Measurements from ENCODE around the gene CD177.
"Not testable (repeated sequence)": the region's sequence is repeated elsewhere in the genome, so short reads cannot be mapped to it uniquely, and the experiment has no call there.

Gene CD177

GRCh38 chr19:43332058-43332922, 21.2 kb upstream of the CD177 start:
- FAIRE-seq = no peak

- FAIRE-seq = not testable (repeated sequence)
These were observed 17.0 kb upstream of the CD177 start for GRCh38 chr19:43336508-43336907.

- FAIRE-seq = no peak
These were observed 15.7 kb upstream of the CD177 start for GRCh38 chr19:43337737-43338136.

DNA sequence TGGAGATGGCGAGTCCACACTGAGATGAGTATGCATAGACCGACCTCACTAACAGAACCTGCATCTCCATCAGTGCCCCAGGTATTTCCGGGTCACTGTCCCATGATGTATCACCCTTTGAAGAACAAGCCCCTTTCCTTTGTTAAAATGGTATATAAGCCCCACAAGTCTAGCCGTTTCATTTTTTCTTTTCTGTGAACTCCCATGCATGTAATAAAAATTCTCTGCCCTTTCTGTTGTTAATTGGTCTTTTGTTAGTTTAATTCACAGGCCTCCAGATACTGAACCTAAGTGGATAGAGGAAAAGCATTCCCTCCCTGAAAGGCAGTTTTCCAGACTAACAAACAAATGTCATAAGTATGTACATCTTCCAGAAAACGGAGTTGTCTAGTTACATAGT, 15.0 kb upstream of the CD177 start:
- FAIRE-seq = no peak

GRCh38 chr19:43339243-43339930, 14.1 kb upstream of the CD177 start:
- FAIRE-seq = not testable (repeated sequence)

DNA sequence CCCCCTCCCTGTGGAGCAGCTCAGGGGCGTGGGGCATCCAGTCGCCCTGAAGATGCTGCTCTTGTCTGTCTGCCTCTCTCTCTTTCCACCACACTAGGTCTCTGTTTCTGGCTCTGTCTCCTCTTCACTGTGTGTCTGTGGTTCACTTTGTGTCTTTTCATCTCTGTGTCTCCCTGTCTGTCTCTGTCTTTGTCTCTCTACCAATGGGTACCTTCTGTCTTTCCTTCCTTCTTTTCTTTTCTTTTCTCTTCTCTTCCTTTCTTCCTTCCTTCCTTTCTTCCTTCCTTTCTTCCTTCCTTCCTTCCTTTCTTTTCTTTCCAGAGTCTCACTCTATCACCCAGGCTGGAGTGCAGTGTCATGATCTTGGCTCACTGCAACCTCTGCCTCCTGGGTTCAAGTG, 13.4 kb upstream of the CD177 start:
- FAIRE-seq = not testable (repeated sequence)

DNA sequence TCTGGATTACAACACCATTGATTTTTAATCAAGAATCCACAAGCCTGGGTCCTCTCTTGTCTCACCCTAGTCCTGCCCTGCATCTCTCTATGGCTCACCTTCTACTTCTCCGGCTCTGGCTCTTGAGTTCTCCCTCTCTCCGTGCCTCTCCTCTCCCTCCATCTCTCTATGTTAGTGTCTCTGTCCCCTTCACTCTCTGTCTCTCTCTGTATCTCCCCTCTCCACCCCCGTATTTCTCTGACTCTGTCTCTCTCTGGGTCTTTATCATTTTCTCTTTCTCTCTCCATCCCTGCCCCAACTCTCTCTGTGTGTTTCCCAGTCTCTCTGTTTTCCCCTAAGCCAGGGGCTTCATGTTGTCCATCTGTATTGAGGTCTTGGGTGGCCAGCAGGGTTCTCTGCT, 12.4 kb upstream of the CD177 start:
- FAIRE-seq = not testable (repeated sequence)

DNA sequence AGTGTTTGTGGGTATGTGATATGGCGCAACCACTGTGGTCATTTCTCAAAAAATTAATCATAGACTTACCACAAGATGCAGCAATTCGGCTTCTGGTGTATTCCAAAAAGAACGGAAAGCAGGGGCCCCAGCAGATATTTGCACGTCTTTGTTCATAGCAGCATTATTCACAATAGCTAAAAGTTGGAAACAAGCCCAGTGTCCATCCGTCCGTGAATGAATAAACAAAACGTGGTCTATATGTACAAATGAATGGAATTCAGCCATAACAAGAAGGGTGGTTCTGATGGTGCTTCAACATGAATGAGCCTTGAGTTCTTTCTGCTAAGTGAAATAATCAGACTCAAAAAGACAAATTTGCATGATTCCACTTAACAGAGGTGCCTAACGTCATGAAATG, 11.4 kb upstream of the CD177 start:
- FAIRE-seq = not testable (repeated sequence)

GRCh38 chr19:43344347-43344925, 9.1 kb upstream of the CD177 start:
- FAIRE-seq = not testable (repeated sequence)

DNA sequence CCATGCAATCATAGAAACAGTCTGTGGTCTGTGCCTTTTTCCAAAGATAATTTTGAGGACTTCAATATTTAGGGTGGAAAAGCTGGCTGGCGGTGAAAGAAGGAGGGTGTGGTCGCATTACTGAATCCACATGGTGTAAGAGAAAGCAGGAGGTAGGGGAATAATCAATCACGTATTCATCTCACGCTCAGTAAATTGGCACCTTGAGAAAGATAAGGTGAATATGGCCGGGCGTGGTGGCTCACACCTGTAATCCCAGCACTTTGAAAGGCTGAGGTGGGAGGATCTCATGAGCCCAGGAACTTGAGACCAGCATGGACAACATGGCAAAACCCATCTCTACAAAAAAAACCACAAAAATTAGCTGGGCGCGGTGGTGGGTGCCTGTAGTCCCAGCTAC, 3.7 kb upstream of the CD177 start:
- FAIRE-seq = not testable (repeated sequence)

DNA sequence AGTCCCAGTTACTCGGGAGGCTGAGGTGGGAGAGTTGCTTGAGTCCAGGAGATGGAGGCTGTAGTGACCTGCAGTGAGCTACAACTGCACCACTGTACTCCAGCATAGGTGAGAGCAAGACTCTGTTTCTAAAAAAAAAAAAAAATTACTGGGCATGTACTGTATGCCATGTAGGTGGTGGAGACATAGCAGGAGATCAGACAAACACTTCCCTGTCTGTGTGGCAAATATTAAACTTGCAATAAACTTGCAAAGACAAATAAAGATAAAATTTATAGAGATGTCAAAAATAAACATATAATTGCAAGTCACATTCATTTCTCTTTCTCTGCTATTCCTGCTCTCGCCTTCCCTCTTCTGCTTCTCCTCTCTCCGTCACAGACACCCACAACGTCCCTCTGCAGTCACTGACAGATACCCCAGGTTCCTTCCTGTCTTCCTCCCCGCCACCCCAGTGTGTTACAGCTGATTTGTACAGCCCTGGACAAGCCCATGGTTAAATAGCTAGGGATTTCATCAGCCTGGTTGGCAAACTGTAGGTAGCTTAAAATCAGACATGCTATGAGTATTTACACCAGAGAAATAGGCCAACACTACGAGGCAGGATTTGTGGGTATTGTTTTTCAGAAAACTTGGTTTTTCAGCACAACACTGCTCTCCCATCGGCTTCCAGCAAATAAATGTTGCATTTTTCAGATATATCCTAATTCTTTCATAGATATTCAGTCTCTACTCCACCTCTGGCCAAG, 1.3 kb upstream of the CD177 start:
- FAIRE-seq = no peak

DNA sequence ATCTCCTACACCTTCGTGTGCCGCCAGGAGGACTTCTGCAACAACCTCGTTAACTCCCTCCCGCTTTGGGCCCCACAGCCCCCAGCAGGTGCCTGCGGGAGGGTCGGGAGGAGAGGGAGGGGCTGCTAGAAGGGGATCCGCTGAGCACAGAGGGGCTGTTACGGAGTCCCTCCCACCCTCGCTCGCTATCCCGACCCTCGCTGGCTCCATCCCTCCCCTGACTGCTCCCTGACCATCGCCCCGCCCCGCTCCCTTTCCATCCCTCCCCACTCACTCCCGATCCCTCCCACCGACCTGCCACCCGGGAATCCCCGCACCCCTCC, 780 bp downstream of the CD177 start:
- FAIRE-seq = no peak

- FAIRE-seq = not testable (repeated sequence)
These were observed 3.3 kb downstream of the CD177 start for GRCh38 chr19:43356749-43357148.

- no peak for FAIRE-seq
These were observed 8.7 kb downstream of the CD177 start for GRCh38 chr19:43362179-43362578.

DNA sequence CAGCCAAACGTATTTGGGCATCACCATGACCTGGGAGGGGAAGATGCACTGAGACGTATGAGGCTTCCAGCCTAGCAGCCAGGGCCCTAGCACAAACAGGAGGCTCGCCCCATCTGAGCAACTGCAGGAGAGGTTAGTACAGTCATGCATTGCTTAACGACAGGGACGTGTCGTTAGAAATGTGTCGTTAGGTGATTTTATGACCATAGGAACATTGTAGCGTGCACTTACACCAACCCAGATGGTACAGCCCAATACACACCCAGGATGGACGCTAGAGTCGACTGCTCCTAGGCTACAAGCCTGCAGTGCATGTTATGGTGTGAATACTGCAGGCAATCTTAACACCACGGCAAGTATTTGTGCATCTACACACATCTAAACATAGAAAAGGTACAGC, 9.3 kb downstream of the CD177 start:
- FAIRE-seq = no peak

- FAIRE-seq = not testable (repeated sequence)
These were observed 12.2 kb downstream of the CD177 start for GRCh38 chr19:43365677-43366076.

DNA sequence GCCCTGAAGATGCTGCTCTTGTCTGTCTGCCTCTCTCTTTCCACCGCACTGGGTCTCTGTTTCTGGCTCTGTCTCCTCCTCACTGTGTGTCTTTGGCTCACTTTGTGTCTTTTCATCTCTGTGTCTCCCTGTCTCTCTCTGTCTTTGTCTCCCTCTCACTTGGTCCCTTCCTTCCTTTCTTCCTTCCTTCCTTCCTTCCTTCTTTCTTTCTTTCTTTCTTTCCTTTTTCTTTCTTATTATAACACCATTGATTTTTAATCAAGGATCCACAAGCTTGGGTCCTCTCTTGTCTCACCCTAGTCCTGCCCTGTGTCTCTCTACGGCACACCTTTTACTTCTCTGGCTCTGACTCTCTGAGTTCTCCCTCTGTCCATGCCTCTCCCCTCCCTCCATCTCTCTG, 14.3 kb downstream of the CD177 start:
- FAIRE-seq = no peak

- FAIRE-seq = peak; percentile 42
These were observed 15.4 kb downstream of the CD177 start for GRCh38 chr19:43368897-43369296.

- FAIRE-seq = no peak
These were observed 18.4 kb downstream of the CD177 start for GRCh38 chr19:43371909-43372308.

DNA sequence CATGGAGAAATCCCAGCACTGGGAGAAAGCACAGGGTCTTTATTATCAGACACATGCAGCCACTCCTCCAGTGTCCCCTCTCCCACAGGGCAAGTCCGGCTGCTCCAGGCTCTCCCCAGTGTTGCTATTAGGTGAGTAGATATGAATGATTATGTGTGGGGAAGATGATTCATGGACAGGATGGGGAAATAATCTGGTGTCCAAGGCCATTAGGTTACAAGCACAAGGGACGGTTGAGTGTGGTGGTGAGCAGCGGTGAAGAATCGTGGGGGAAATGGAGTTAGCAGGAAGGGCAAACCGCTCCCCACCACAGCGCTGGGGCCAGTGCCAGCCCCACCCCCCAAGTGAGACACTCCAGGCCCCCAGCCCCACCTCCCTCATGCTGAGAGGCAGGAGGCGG, 19.0 kb downstream of the CD177 start:
- FAIRE-seq = no peak

GRCh38 chr19:43377624-43378023, 24.1 kb downstream of the CD177 start:
- FAIRE-seq = not testable (repeated sequence)

- FAIRE-seq = no peak
These were observed 26.5 kb downstream of the CD177 start for GRCh38 chr19:43380008-43380407.

DNA sequence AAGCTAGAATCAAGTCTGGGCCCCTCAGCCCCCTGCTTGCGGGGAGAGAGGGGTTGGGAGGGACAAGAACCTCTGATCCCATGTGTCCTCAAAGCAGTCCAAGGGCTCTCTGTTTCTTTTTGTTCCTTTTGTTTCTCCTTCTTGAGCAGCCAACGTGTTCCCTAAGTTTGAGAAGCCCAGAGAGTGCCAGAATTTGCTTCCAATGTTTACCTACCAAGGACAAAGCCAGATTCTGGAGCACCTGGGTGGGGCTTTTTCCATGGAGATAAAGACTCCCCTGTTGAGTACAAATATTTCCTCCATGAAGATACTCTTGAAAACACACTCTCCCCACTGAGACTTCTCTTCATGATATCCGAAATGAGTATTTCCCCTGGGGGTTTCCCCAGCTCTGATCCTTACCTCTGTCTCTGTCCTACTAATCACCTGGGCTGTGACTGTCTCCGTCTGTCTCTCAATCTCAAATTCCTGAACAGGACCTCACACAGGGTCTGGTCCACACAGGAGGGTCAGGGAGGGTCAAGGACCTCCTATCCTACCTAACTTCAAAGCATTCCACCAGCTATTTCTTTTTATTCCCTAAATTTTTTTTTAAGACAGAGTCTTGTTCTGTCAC, 27.4 kb downstream of the CD177 start:
- FAIRE-seq = no peak

Measured in G401.6 (cell line).